Ectodermal cell (in vitro differentiated cells): ENCODE results near the gene GNB1.

Experiments
- H3K27ac ChIP-seq: 2 replicates; pipeline ENCODE4 v1.7.0; 2013; ENCODE audit warnings: mild to moderate bottlenecking, low read depth, low read length; ENCODE audit not compliant: insufficient read depth, poor library complexity, severe bottlenecking
- H3K27me3 ChIP-seq: 2 replicates; pipeline ENCODE4 v1.7.0; 2013; ENCODE audit warnings: mild to moderate bottlenecking, low read length; ENCODE audit not compliant: insufficient read depth, control insufficient read depth, poor library complexity, severe bottlenecking
- H3K36me3 ChIP-seq: one replicate; pipeline ENCODE4 v1.7.0; 2013; ENCODE audit warnings: low read length; ENCODE audit not compliant: control insufficient read depth, insufficient read depth
- H3K4me1 ChIP-seq: one replicate; pipeline ENCODE4 v1.7.0; 2013; ENCODE audit warnings: low read length; ENCODE audit not compliant: control insufficient read depth, insufficient read depth
- H3K4me3 ChIP-seq: 2 replicates; pipeline ENCODE4 v1.7.0; 2013; ENCODE audit warnings: low read depth, low read length, control low read depth; ENCODE audit not compliant: insufficient read depth
- H3K9me3 ChIP-seq: 2 replicates; pipeline ENCODE4 v1.7.0; 2013; ENCODE audit warnings: mild to moderate bottlenecking, low read length, moderate library complexity; ENCODE audit not compliant: control insufficient read depth
- WGBS, 2 experiments: methylation state at CpG; one replicate each; pipeline ENCODE4 v1.1.7; 2013; ENCODE audit warnings: missing lambda C conversion rate in 2 of 2; 5-methylcytosine and 5-hydroxymethylcytosine counted together

Gene GNB1

GRCh38 chr1:1906185-1907097, 15.6 kb upstream of the GNB1 start:
- 29 to 32% methylated on average over 15 of the region's 15 CpGs for WGBS, 2 experiments
- Histone ChIP-seq H3K27me3 (no peaks in the 10 kb centered on the region), H3K4me3 (no peak overlapping the region), H3K9me3 (no peaks in the 10 kb centered on the region), H3K27ac (no peak overlapping the region), H3K36me3 (no peaks in the 10 kb centered on the region), H3K4me1 (no peaks in the 10 kb centered on the region)

- WGBS, 2 experiments: 86 to 94% methylated on average over 12 of the region's 12 CpGs
- H3K27me3 ChIP-seq: no peaks in the 10 kb centered on the region
- H3K4me1 ChIP-seq: no peaks in the 10 kb centered on the region
- H3K9me3 ChIP-seq: no peaks in the 10 kb centered on the region
- H3K36me3 ChIP-seq: no peaks in the 10 kb centered on the region
- no peak overlapping the region for H3K4me3 ChIP-seq
- H3K27ac ChIP-seq: no peak overlapping the region
Measured at GRCh38 chr1:1903224-1903623, 12.3 kb upstream of the GNB1 start.

- 82 to 85% methylated on average over 13 of the region's 13 CpGs for WGBS, 2 experiments
- no peaks in the 10 kb centered on the region for H3K9me3 ChIP-seq
- H3K4me3 ChIP-seq: no peak overlapping the region
- no peaks in the 10 kb centered on the region for H3K27me3 ChIP-seq
- no peaks in the 10 kb centered on the region for H3K36me3 ChIP-seq
- no peaks in the 10 kb centered on the region for H3K4me1 ChIP-seq
- H3K27ac ChIP-seq: no peak overlapping the region
Measured at GRCh38 chr1:1901641-1902294, 10.9 kb upstream of the GNB1 start.

- 86 to 88% methylated on average over 14 of the region's 14 CpGs for WGBS, 2 experiments
- Histone ChIP-seq H3K4me1 (no peaks in the 10 kb centered on the region), H3K36me3 (no peaks in the 10 kb centered on the region), H3K27me3 (no peaks in the 10 kb centered on the region), H3K4me3 (no peak overlapping the region), H3K27ac (no peak overlapping the region), H3K9me3 (no peaks in the 10 kb centered on the region)
Measured at GRCh38 chr1:1900883-1901640, 10.2 kb upstream of the GNB1 start.

GRCh38 chr1:1899967-1900327, 9.1 kb upstream of the GNB1 start:
- no peak overlapping the region for H3K4me3 ChIP-seq
- WGBS, 2 experiments: 90 to 96% methylated on average over 9 of the region's 9 CpGs

GRCh38 chr1:1899266-1899966, 8.5 kb upstream of the GNB1 start:
- Histone ChIP-seq H3K27ac (no peak overlapping the region), H3K36me3 (no peaks in the 10 kb centered on the region), H3K4me1 (peaks cover 14% of the 10 kb centered on the region), H3K9me3 (no peaks in the 10 kb centered on the region), H3K4me3 (no peak overlapping the region), H3K27me3 (no peaks in the 10 kb centered on the region)
- WGBS, 2 experiments: 85% methylated on average over 16 of the region's 16 CpGs

More at GRCh38 chr1:1899967-1900327, 9.1 kb upstream of the GNB1 start:
- no peaks in the 10 kb centered on the region for H3K27me3 ChIP-seq
- H3K27ac ChIP-seq: no peak overlapping the region
- no peaks in the 10 kb centered on the region for H3K36me3 ChIP-seq
- no peaks in the 10 kb centered on the region for H3K9me3 ChIP-seq
- peaks cover 9% of the 10 kb centered on the region for H3K4me1 ChIP-seq

- Histone ChIP-seq H3K4me1 (peaks cover 19% of the 10 kb centered on the region), H3K4me3 (no peak overlapping the region), H3K9me3 (no peaks in the 10 kb centered on the region), H3K27ac (no peak overlapping the region), H3K36me3 (no peaks in the 10 kb centered on the region), H3K27me3 (no peaks in the 10 kb centered on the region)
- WGBS, 2 experiments: 95 to 97% methylated on average over 6 of the region's 6 CpGs
Measured at GRCh38 chr1:1898246-1898933, 7.5 kb upstream of the GNB1 start.

- H3K27ac ChIP-seq: no peak overlapping the region
- WGBS, 2 experiments: 93 to 96% methylated on average over 14 of the region's 14 CpGs
- H3K9me3 ChIP-seq: no peaks in the 10 kb centered on the region
- H3K4me1 ChIP-seq: peaks cover 29% of the 10 kb centered on the region
- no peaks in the 10 kb centered on the region for H3K27me3 ChIP-seq
- H3K36me3 ChIP-seq: no peaks in the 10 kb centered on the region
- H3K4me3 ChIP-seq: no peak overlapping the region
Measured at GRCh38 chr1:1895456-1896336, 4.8 kb upstream of the GNB1 start.

GRCh38 chr1:1895060-1895418, 4.2 kb upstream of the GNB1 start:
- no peaks in the 10 kb centered on the region for H3K9me3 ChIP-seq
- H3K4me1 ChIP-seq: peaks cover 29% of the 10 kb centered on the region
- no peak overlapping the region for H3K4me3 ChIP-seq
- H3K27me3 ChIP-seq: no peaks in the 10 kb centered on the region
- 56 to 59% methylated on average over 10 of the region's 10 CpGs for WGBS, 2 experiments
- no peak overlapping the region for H3K27ac ChIP-seq
- H3K36me3 ChIP-seq: no peaks in the 10 kb centered on the region
